CMK (cell line): ENCODE data around the gene CDH13.

Experiments
- DNase-seq: peaks from one replicate; pipeline ENCODE4 v3.0.0-alpha.2; 2010; ENCODE audit warnings: low read depth

The CDH13 gene

GRCh38 chr16:83307594-83307992, 680.8 kb downstream of the CDH13 start:
- DNase-seq: no peak

GRCh38 chr16:83308414-83308813, 681.6 kb downstream of the CDH13 start:
- DNase-seq: no peak

DNA sequence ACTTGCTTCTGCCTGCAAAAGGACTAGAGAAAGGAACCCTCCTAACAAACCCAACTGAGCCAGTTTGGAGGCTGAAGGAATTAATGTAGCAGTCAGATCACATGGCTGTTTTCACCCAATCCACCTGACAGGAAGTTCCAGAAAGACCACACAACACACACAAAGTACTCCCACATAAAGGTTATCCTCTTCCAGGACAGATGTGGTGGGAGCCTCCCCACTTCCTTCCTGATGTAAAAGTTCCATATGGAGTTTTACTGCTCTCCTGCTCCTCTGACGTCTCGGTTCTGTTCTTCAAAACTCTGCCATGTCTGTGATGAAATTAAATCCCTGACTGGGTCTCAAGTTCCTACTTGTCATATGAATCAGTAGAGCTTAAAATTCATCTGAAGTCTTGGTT, 684.0 kb downstream of the CDH13 start:
- DNase-seq: no peak

DNA sequence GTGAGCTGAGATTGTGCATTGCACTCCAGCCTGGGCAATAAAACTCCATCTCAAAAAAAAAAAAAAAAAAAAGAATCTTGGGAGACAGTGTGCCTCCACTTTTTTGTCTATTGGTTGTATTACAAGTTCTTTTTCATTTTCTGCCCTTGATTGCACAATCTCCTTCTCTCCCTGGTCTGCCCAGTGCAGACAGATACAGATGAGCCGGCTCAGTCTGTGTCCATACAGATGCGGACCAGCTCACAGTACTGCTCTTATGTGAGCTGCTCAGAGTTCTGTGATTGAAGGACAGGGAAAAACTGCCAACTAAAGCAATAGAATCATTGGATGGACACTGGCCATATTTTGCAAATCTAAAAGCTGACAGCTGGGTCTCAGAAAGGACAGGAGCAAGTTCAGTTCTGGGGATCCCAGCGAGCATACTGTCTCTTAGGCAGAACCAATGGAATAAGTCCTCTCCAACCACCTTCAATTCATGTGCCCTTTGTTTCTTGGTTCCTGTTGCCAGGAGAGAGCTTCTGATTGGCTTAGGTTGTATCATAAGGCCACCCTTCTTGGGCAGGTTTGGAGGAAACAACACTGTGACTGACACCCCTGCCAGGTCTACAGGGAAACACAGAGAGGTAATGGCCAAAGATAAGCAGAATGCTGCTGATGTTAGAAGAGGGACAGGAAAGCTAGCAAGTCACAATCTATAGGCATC, 685.4 kb downstream of the CDH13 start:
- no peak for DNase-seq

DNA sequence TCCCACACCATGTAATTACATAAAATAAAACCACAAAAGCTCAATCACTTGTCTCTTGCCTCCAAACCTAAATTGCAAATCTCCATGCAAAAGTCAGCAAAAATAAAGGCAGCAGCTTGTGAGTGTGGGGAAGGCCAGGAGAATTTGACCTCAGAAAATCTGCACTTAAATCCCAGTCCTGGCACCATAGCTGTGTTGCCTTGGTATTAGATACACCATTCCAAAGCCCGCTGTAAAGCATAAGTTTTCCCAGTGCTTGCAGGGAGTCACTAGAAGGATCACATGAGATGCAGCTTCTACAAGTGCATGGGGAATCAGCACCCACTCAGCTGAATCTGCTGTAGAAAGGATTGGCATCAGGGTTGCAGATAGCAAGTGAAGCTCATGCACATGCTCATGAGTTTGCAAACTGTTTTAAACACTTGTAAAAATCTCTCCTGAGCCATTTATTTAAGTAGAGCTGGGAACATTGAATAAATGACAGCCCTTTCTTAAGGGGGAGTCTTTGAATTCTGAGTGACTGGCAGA, 686.0 kb downstream of the CDH13 start:
- DNase-seq: no peak

DNA sequence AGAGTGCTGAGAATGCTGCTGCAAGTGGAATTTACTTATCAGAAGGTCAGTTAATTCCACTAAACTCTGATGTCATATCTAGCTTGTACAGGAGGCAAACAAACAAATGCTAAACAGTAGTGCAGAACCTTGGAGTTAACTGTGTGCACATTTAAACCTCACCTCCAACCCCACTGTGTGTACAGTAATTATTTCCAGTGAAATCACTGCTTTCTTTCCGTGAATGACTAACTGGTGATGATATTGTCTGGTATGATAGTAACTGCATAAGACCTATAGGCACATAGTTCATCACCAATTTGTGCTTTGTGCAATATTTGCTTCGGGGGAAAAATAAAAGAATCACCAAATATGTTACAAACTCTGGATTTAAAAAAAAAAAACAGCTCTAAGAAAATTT, 688.5 kb downstream of the CDH13 start:
- no peak for DNase-seq

DNA sequence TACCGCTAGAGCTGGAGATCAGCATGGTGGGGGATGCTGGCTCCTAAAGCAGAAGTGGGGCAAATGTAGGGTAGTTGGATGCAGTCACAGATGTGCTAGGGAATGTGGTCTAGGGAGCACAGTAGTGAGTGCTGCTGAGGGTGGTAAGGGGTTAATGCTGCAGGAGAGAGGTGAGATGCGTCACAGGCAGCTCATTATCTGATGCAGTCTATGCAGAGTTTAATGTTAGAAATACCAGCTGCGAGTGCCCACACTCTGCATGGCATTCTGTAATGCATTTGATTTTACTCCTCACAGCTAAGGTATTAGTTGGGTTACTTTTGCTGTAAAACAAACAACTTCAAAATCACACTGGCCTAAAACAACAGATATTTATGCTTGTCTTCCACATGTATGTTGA, 689.7 kb downstream of the CDH13 start:
- no peak for DNase-seq

DNA sequence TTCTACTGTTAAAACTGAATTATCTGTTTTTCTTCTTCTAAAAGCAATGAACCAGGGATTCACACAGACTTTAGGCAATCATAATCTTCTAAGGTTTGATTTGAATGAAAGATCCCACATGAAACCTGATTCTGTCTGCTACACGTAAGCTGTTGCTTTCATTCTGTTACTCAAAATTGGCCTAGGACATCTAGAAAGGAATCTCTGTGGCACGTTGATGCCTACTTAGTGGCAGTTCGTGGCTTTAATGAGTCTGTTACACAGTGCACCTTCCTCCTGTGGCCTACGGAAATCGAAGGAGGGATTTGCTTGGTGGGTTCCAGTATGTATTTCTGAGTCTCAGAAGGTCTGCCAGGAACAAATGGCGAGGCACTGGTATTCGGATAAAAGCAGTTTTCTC, 691.6 kb downstream of the CDH13 start:
- no peak for DNase-seq

GRCh38 chr16:83328936-83329335, 702.2 kb downstream of the CDH13 start:
- DNase-seq: no peak

DNA sequence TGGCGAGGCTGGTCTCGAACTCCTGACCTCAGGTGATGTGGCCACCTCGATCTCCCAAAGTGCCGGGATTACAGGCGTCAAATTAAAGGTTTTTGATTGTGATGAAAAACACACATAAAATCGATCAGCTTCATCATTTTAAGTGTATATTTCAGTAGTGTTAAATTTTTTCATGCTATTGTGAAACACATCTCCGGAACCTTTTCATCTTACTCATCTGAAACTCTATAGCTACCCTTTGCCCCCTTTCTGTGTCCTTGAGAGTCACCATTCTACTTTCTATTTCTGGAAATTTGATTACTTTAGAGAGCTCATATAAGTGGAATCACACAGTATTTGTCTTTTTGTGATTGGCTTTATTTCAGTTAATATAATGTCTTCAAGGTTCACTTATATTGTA, 702.7 kb downstream of the CDH13 start:
- no peak for DNase-seq

GRCh38 chr16:83330251-83330650, 703.5 kb downstream of the CDH13 start:
- DNase-seq: no peak

DNA sequence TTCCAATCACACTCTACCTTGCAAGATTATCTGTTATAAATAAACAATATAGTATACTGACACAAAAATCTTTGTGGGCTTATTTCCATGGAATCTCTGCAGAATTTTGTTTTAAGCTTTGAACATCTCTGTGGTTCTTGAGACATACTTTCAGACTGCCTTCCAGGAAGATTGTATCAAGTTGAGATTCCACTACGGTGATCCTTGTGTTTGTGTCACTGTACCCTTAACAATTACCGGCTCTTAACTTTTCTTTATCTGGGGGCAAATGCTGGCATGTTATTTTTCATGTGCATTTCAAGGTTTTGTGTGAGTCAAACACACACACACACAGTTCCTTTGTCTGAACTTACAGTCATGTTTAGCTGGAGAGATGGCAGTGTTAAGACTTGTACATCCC, 708.3 kb downstream of the CDH13 start:
- DNase-seq: no peak

- no peak for DNase-seq
These were observed 709.8 kb downstream of the CDH13 start for GRCh38 chr16:83336603-83337002.

- no peak for DNase-seq
These were observed 711.4 kb downstream of the CDH13 start for GRCh38 chr16:83338138-83338537.

- DNase-seq: no peak
These were observed 712.2 kb downstream of the CDH13 start for GRCh38 chr16:83338941-83339340.

DNA sequence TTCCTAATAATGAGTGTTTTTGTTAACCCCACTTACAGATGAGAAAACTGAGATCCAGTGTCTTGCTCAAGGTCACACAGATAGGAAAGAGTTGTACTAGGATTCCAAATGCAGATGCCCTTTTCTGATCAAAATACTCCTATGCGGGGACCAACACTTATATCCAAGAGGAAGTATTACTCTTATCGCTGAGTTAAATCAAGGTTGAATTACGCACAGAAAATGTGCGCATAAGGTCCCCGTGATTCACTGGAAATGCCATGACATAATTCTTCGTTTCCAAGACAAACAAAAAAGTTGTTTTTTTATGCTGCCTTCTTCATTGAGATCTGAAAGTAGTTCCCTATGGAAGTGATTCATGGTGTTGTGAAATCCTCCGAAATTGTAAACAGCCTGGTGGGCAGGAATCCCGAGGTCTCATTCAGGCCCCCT, 717.2 kb downstream of the CDH13 start:
- DNase-seq: no peak

GRCh38 chr16:83345846-83346640, 719.3 kb downstream of the CDH13 start:
- DNase-seq: no peak

- DNase-seq: no peak
These were observed 722.2 kb downstream of the CDH13 start for GRCh38 chr16:83348991-83349390.

GRCh38 chr16:83350481-83350880, 723.7 kb downstream of the CDH13 start:
- DNase-seq: no peak

DNA sequence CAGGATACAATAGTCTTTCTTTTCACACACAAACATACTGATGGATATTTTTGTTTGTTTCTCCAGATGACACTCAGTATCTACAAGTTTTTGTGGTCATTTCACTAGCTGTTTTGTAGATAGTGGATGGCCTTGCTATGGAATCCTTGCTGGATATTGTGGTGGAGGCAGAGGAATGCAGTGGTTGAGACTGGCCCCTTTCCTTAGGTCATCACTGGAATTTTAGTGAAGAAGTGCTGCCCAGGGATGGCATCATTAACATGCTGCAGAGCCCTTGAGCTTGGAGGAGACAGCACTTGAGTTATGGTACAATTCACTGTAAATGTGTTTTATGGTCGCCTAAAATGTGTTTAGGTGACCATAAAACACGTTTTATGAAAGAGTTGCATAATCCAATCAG, 725.1 kb downstream of the CDH13 start:
- DNase-seq: no peak

DNA sequence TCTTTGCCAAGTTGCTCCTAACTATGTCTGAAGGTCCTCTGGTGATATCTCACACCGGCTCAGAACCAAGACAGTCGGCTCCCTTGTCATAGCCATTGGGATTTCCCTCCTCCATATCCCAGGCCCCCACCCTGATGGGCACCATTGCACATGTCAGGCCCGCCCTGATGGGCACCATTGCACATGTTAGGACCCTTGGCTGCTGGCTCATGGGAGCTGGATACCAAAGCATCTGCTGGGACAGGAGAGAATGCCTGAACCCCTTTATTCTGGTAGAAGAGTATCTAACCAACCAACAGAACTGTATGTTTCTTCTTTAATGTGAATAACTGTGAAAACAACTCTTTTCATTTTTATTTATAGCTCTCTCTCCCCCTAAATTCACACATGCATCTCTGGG, 726.5 kb downstream of the CDH13 start:
- no peak for DNase-seq

- no peak for DNase-seq
These were observed 727.2 kb downstream of the CDH13 start for GRCh38 chr16:83354015-83354414.

DNA sequence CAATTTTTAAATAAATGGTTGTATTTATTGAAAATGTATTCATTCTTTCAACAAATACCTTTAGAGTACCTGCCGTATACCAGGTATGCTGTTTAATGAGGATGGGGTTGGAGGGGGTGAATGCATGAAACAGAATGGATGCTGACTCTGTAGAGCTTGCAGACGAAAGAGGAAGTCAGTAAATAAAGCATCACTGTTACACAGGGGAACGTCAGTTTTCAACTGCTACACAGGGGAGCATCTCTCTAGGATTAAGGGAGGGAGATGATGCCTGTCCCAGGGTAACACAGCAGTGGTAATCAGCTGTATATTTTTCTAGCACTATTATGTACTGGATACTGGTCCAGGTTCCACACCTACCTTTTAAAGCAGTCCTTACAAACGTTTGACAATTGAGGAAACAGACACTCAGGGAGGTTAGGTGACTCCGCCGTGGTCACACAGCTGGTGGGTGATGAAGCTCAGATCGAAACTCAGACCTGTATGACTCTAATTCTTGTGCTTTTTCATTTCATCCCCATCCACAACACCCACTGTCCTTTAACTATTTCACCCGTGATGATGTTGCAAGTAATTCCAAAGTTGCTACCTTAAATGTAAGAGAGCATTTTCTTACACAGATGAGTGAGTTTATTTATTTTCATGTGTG, 728.9 kb downstream of the CDH13 start:
- DNase-seq: no peak
